Colon (tissue), 2 donors: ENCODE results near the gene TPRN.
A peak's percentile ranks its signal among the peaks of the same experiment; 100 is the strongest.
"Not testable (repeated sequence)": the region's sequence is repeated elsewhere in the genome, so short reads cannot be mapped to it uniquely, and the experiment has no call there.

Experiments
- FAIRE-seq: peaks from 2 replicates; lab custom pipeline; 2012; peaks lifted over from hg19 to GRCh38; lab: Jason Lieb, UNC
- donor health status: control.
- donor health status: control.

TPRN gene

GRCh38 chr9:137200311-137201204 is at the start of gene TPRN:
TSS of gene TPRN (minus strand) at chr9:137200741. CDS start at chr9:137200711, 30 bp downstream.
- peak; percentile 41 for FAIRE-seq

- no peak for FAIRE-seq
These were observed 47.3 kb upstream of the TPRN start for GRCh38 chr9:137247916-137248175.

GRCh38 chr9:137247135-137247915 is 46.8 kb upstream of the TPRN start:
- no peak for FAIRE-seq

GRCh38 chr9:137245450-137246421 is 45.2 kb upstream of the TPRN start:
- FAIRE-seq = no peak

- FAIRE-seq = no peak
These were observed 44.2 kb upstream of the TPRN start for GRCh38 chr9:137244486-137245449.

- no peak for FAIRE-seq
These were observed 43.3 kb upstream of the TPRN start for GRCh38 chr9:137243626-137244485.

GRCh38 chr9:137243266-137243625 is 42.7 kb upstream of the TPRN start:
- FAIRE-seq = not testable (repeated sequence)

GRCh38 chr9:137242269-137243203 is 42.0 kb upstream of the TPRN start:
- no peak for FAIRE-seq

GRCh38 chr9:137241490-137242268 is 41.1 kb upstream of the TPRN start:
- FAIRE-seq = no peak

GRCh38 chr9:137240841-137241489 is 40.4 kb upstream of the TPRN start, which contains the start of gene TUBB4B:
TSS of gene TUBB4B (plus strand) at chr9:137241287. CDS start at chr9:137241361, 74 bp downstream.
- FAIRE-seq = peak; percentile 92

GRCh38 chr9:137240318-137240840 is 39.8 kb upstream of the TPRN start:
- FAIRE-seq = no peak

GRCh38 chr9:137239541-137240200 is 39.1 kb upstream of the TPRN start:
- not testable (repeated sequence) for FAIRE-seq

GRCh38 chr9:137237759-137238726 is 37.5 kb upstream of the TPRN start:
- no peak for FAIRE-seq

GRCh38 chr9:137236936-137237421 is 36.4 kb upstream of the TPRN start:
- no peak for FAIRE-seq

- FAIRE-seq = no peak
These were observed 35.8 kb upstream of the TPRN start for GRCh38 chr9:137236238-137236935.
